ENCODE data around the gene CDKN2D. TPM values are rescaled to one million over a fixed set of nuclear protein-coding genes. Genes with fewer than 3 reads are reported as not detected.
"Not testable (repeated sequence)": the region's sequence is repeated elsewhere in the genome, so short reads cannot be mapped to it uniquely, and the experiment has no call there.

Gene CDKN2D
- polyA plus RNA-seq, 4 donors = 8.6 to 25.4 (median 10.6) TPM

- no peak for DNase-seq (ENCODE audit: low read depth in 4 of 4, low spot score in 3 of 4)
Measured at GRCh38 chr19:10553087-10553667, 15.6 kb downstream of the CDKN2D start.

GRCh38 chr19:10552510-10553053 is 16.2 kb downstream of the CDKN2D start:
- no peak for DNase-seq (ENCODE audit: low read depth in 4 of 4, low spot score in 3 of 4)

- DNase-seq (ENCODE audit: low read depth in 4 of 4, low spot score in 3 of 4) = no peak
Measured at GRCh38 chr19:10551698-10552301, 17.0 kb downstream of the CDKN2D start.

GRCh38 chr19:10551006-10551405 is 17.8 kb downstream of the CDKN2D start:
- DNase-seq (ENCODE audit: low read depth in 4 of 4, low spot score in 3 of 4) = not testable (repeated sequence)

- DNase-seq (ENCODE audit: low read depth in 4 of 4, low spot score in 3 of 4) = no peak
Measured at GRCh38 chr19:10550336-10550735, 18.4 kb downstream of the CDKN2D start.

- no peak for DNase-seq (ENCODE audit: low read depth in 4 of 4, low spot score in 3 of 4)
Measured at GRCh38 chr19:10549733-10550132, 19.0 kb downstream of the CDKN2D start.

- no peak for DNase-seq (ENCODE audit: low read depth in 4 of 4, low spot score in 3 of 4)
Measured at GRCh38 chr19:10548746-10549276, 20.0 kb downstream of the CDKN2D start.

- no peak for DNase-seq (ENCODE audit: low read depth in 4 of 4, low spot score in 3 of 4)
Measured at GRCh38 chr19:10546817-10547216, 22.0 kb downstream of the CDKN2D start.

- DNase-seq (ENCODE audit: low read depth in 4 of 4, low spot score in 3 of 4) = no peak
Measured at GRCh38 chr19:10544753-10545251, 24.0 kb downstream of the CDKN2D start.

GRCh38 chr19:10544242-10544752 is 24.5 kb downstream of the CDKN2D start:
- no peak for DNase-seq (ENCODE audit: low read depth in 4 of 4, low spot score in 3 of 4)

- no peak for DNase-seq (ENCODE audit: low read depth in 4 of 4, low spot score in 3 of 4)
Measured at GRCh38 chr19:10543420-10544241, 25.1 kb downstream of the CDKN2D start, which contains the start of gene ATG4D. Gene ATG4D (plus strand): TSS chr19:10543904. CDS start chr19:10544091, 187 bp downstream.

- DNase-seq (ENCODE audit: low read depth in 4 of 4, low spot score in 3 of 4) = no peak
Measured at GRCh38 chr19:10543059-10543419, 25.7 kb downstream of the CDKN2D start.

- not testable (repeated sequence) for DNase-seq (ENCODE audit: low read depth in 4 of 4, low spot score in 3 of 4)
Measured at GRCh38 chr19:10539016-10539415, 29.8 kb downstream of the CDKN2D start.

GRCh38 chr19:10538204-10538983 is 30.4 kb downstream of the CDKN2D start:
- no peak for DNase-seq (ENCODE audit: low read depth in 4 of 4, low spot score in 3 of 4)

GRCh38 chr19:10537668-10538067 is 31.1 kb downstream of the CDKN2D start:
- DNase-seq (ENCODE audit: low read depth in 4 of 4, low spot score in 3 of 4) = no peak

GRCh38 chr19:10535613-10536012 is 33.2 kb downstream of the CDKN2D start:
- no peak for DNase-seq (ENCODE audit: low read depth in 4 of 4, low spot score in 3 of 4)

GRCh38 chr19:10533646-10534386 is 35.0 kb downstream of the CDKN2D start:
- no peak for DNase-seq (ENCODE audit: low read depth in 4 of 4, low spot score in 3 of 4)

- no peak for DNase-seq (ENCODE audit: low read depth in 4 of 4, low spot score in 3 of 4)
Measured at GRCh38 chr19:10532457-10532856, 36.3 kb downstream of the CDKN2D start.

- not testable (repeated sequence) for DNase-seq (ENCODE audit: low read depth in 4 of 4, low spot score in 3 of 4)
Measured at GRCh38 chr19:10526887-10527286, 41.9 kb downstream of the CDKN2D start.

All from left renal pelvis (tissue), 4 donors.